Endothelial cell of umbilical vein (primary cell): ENCODE measurements around the gene ANAPC2. TPM values are rescaled to one million over a fixed set of nuclear protein-coding genes. Genes with fewer than 3 reads are reported as not detected.

Experiments
- BruUV-seq: library from RNA; stranded (reverse); fragments of 400-500 nt; replicated peaks from 2 replicates; lab custom pipeline; 2021; lab: Mats Ljungman, UMichigan
- CTCF ChIA-PET: fragments of 300-600, 350-600 bp; sonication (Branson Sonifier 250); formaldehyde crosslinking; loops from one replicate; lab custom pipeline; 2021; ENCODE audit warnings: antibody characterized with exemption, inconsistent platforms; lab: Charles Lee
- POLR2A ChIA-PET: fragments of 300-600, 350-600 bp; sonication (Branson Sonifier 250); formaldehyde crosslinking; loops from one replicate; lab custom pipeline; 2021; ENCODE audit warnings: antibody characterized with exemption, inconsistent platforms; lab: Charles Lee
- DNase-seq: peaks from one replicate; pipeline ENCODE4 v3.0.0-alpha.2; 2011; ENCODE audit warnings: low read depth, low spot score
- FAIRE-seq: peaks from 2 replicates; lab custom pipeline; 2011; peaks lifted over from hg19 to GRCh38; lab: Jason Lieb, UNC
- H2AFZ ChIP-seq: 2 replicates; pipeline ENCODE4 v1.6.0; 2012; ENCODE audit warnings: low read depth, low read length, control low read depth, inconsistent platforms
- H3K27ac ChIP-seq: 2 replicates; pipeline ENCODE4 v1.5.1; 2011; ENCODE audit warnings: low read depth, mild to moderate bottlenecking, control low read depth, low read length, moderate library complexity; ENCODE audit not compliant: insufficient read depth
- H3K27me3 ChIP-seq, 2 experiments: 2 replicates each; pipeline versions ENCODE4 v1.6.0 to v1.6.1; 2011; ENCODE audit warnings: low read length in 2 of 2, mixed read lengths in 1 of 2; ENCODE audit not compliant: control insufficient read depth in 2 of 2, insufficient read depth in 2 of 2
- H3K36me3 ChIP-seq, 2 experiments: 2 replicates in 1 of 2; 3 replicates in 1 of 2; pipeline ENCODE4 v1.5.1; 2011; ENCODE audit warnings: low read length in 2 of 2, mild to moderate bottlenecking in 1 of 2, moderate library complexity in 1 of 2; ENCODE audit not compliant: control insufficient read depth in 2 of 2, insufficient read depth in 2 of 2; ENCODE audit errors: extremely low read depth in 1 of 2
- H3K4me1 ChIP-seq: 3 replicates; pipeline ENCODE4 v1.5.1; 2011; ENCODE audit warnings: mild to moderate bottlenecking, low read length; ENCODE audit not compliant: control insufficient read depth, insufficient read depth; ENCODE audit errors: extremely low read depth
- H3K4me2 ChIP-seq: 2 replicates; pipeline ENCODE4 v1.6.1; 2011; ENCODE audit warnings: low read length, control low read depth, mixed read lengths; ENCODE audit not compliant: insufficient read depth
- H3K4me3 ChIP-seq, 3 experiments: fragments of 200-600 bp in 1 of 3; sonication (generic), shearing (Covaris generic) in 1 of 3; replicated peaks in 1 of 3; 2 replicates each; pipeline ENCODE4 v1.5.1; 2011 to 2016; ENCODE audit warnings: control low read depth in 3 of 3, low read length in 3 of 3, mild to moderate bottlenecking in 2 of 3, inconsistent platforms in 1 of 3, low read depth in 1 of 3, moderate library complexity in 1 of 3; ENCODE audit not compliant: insufficient read depth in 1 of 3
- H3K79me2 ChIP-seq: 2 replicates; pipeline ENCODE4 v1.6.0; 2012; ENCODE audit warnings: low read length, inconsistent platforms; ENCODE audit not compliant: control insufficient read depth, insufficient read depth
- H3K9ac ChIP-seq: replicated peaks from 2 replicates; pipeline ENCODE3; 2011; ENCODE audit warnings: low read length, control low read depth; ENCODE audit not compliant: insufficient read depth; ENCODE audit errors: extremely low read depth
- H3K9me1 ChIP-seq: replicated peaks from 3 replicates; pipeline ENCODE4 v1.6.0; 2011; ENCODE audit warnings: mild to moderate bottlenecking, low read length; ENCODE audit not compliant: control insufficient read depth, insufficient read depth; ENCODE audit errors: extremely low read depth
- H3K9me3 ChIP-seq: replicated peaks from 2 replicates; pipeline ENCODE4 v1.5.1; 2012; ENCODE audit warnings: low read length, inconsistent platforms; ENCODE audit not compliant: control insufficient read depth, insufficient read depth
- H4K20me1 ChIP-seq: replicated peaks from 2 replicates; pipeline ENCODE3; 2011; ENCODE audit warnings: mild to moderate bottlenecking, low read length; ENCODE audit not compliant: control insufficient read depth, insufficient read depth; ENCODE audit errors: extremely low read depth
- EZH2 ChIP-seq: IDR thresholded peaks from 2 replicates; pipeline ENCODE4 v1.6.1; 2012; ENCODE audit warnings: borderline replicate concordance, low read depth, mild to moderate bottlenecking, moderate library complexity, low read length, inconsistent platforms; ENCODE audit not compliant: severe bottlenecking
- FOS ChIP-seq: IDR thresholded peaks from 2 replicates; pipeline ENCODE4 v1.6.1; 2011; ENCODE audit warnings: mild to moderate bottlenecking, low read length, moderate library complexity, borderline replicate concordance; ENCODE audit not compliant: insufficient read depth
- GATA2 ChIP-seq: IDR thresholded peaks from 2 replicates; pipeline ENCODE4 v1.7.0; 2011; ENCODE audit warnings: low read depth, mild to moderate bottlenecking, moderate library complexity, mixed read lengths, low read length; ENCODE audit not compliant: insufficient read length, insufficient read depth
- MYC ChIP-seq: IDR thresholded peaks from one replicate; pipeline ENCODE4 v1.6.1; 2011; ENCODE audit warnings: mild to moderate bottlenecking, low read depth, low read length
- POLR2A ChIP-seq: IDR thresholded peaks from 2 replicates; pipeline ENCODE4 v1.6.1; 2012; ENCODE audit warnings: low read depth, mild to moderate bottlenecking, control low read depth, low read length
- POLR2AphosphoS5 ChIP-seq: IDR thresholded peaks from 2 replicates; pipeline ENCODE4 v1.6.1; 2012; ENCODE audit warnings: low read depth, mild to moderate bottlenecking, control low read depth, low read length, moderate library complexity; ENCODE audit not compliant: insufficient read depth
- dilution Hi-C: fragments of 300-500 bp; cut with MboI; formaldehyde crosslinking; loops from one replicate; pipeline ENCODE4 v1.15.0; 2019; ENCODE audit warnings: low sequenced_read_pairs; ENCODE audit not compliant: extremely low pct_ligation_motif_present
- intact Hi-C: fragments of 100-400 bp; cut with micrococcal nuclease; formaldehyde crosslinking; loops from one replicate; pipeline ENCODE4 v1.10.0; 2022
- polyA plus RNA-seq, 4 experiments: library from polyadenylated mRNA; depleted of rRNA in 3 of 4; stranded (reverse) in 3 of 4; unstranded in 1 of 4; fragments of >200 nt; gene quantifications; 2 replicates each; pipeline versions ENCODE4 v1.2.1 to v1.2.3, GENCODE V29; 2011 to 2012; ENCODE audit warnings: missing spikeins in 1 of 4
- total RNA-seq: library from RNA; stranded (reverse); gene quantifications from 2 replicates; pipeline ENCODE4 v1.2.3, GENCODE V29; 2021
- TF ChIP-seq, protein P1 (sequence below), 2 donors: IDR thresholded peaks; 1 replicate in 1 of 2; 2 replicates in 1 of 2; pipeline ENCODE4 v1.5.1; 2011; ENCODE audit warnings: low read length in 2 of 2, mild to moderate bottlenecking in 2 of 2, moderate library complexity in 2 of 2, control low read depth in 1 of 2, inconsistent platforms in 1 of 2, low read depth in 1 of 2; ENCODE audit not compliant: insufficient read depth in 1 of 2; ENCODE audit errors: extremely low read depth in 1 of 2
- TF ChIP-seq, protein P2 (sequence below): IDR thresholded peaks from 2 replicates; pipeline ENCODE4 v1.6.1; 2011; ENCODE audit not compliant: insufficient read depth, insufficient read length

ANAPC2 gene
- total and polyA plus RNA-seq, 2 donors (not counting 3 experiments of a cell fraction or from before 2014, with no cell fraction given) = 44.8 to 69.2 TPM

DNA sequence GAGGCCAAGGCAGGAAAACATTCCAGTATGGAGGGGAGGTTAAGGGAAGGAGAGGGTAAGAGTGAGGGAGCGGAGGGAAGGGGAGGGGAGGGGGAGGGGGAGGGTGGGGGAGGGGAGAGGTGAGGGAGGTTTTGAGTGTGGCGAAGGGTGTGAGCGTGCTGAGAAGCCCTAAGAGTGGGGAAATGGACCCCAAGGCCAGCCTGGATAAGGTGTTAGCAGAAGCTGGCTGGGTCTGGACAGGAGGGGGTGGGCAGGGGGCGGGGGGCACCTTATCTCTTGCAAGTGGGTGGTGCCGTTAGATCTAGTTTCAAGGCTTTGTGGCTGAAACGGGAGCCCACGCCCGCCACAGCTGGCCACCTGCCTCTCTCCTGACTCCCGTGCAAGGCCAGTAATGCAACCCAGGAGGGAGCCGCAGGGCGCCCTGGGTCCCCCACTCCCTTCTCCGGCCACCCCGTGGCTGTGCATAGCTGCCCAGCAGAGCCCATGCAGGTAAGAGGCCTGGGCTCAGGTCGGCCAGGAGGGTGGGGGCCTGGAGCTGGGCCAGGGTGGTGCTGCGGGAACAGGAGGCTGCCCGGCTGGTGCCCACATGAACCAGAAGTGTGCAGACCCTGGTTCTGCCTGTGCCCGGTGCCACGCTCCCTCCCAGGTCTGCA is 39.6 kb upstream of the ANAPC2 start:
- FAIRE-seq = no peak
- no TSS peak for BruUV-seq
- DNase-seq = no peak
- TF ChIP-seq EZH2 (no peak), POLR2AphosphoS5 (no peak), GATA2 (no peak), POLR2A (no peak), MYC (no peak), FOS (no peak)
- TF ChIP-seq, protein P1, sequence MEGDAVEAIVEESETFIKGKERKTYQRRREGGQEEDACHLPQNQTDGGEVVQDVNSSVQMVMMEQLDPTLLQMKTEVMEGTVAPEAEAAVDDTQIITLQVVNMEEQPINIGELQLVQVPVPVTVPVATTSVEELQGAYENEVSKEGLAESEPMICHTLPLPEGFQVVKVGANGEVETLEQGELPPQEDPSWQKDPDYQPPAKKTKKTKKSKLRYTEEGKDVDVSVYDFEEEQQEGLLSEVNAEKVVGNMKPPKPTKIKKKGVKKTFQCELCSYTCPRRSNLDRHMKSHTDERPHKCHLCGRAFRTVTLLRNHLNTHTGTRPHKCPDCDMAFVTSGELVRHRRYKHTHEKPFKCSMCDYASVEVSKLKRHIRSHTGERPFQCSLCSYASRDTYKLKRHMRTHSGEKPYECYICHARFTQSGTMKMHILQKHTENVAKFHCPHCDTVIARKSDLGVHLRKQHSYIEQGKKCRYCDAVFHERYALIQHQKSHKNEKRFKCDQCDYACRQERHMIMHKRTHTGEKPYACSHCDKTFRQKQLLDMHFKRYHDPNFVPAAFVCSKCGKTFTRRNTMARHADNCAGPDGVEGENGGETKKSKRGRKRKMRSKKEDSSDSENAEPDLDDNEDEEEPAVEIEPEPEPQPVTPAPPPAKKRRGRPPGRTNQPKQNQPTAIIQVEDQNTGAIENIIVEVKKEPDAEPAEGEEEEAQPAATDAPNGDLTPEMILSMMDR (IDR thresholded peaks at IDR 0.05; ENCODE audit: extremely low read depth in 1 of 2, insufficient read depth in 1 of 2, low read depth in 1 of 2, low read length in 2 of 2) = no peak
- TF ChIP-seq, protein P2, sequence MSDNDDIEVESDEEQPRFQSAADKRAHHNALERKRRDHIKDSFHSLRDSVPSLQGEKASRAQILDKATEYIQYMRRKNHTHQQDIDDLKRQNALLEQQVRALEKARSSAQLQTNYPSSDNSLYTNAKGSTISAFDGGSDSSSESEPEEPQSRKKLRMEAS = no peak
- no peaks in the 10 kb centered on the region for H3K36me3 ChIP-seq
- H3K27ac ChIP-seq = no peak overlapping the region
- H3K4me3 ChIP-seq = no peak overlapping the region
- ChIA-PET CTCF (interaction anchor here (0.7 to 6.3 kb wide), 28 partner anchors 9 to 380 kb away, joined by 3 to 63 read pairs (median 5); partner anchors contain the start of genes ANAPC2, DPP7, NPDC1 and SSNA1), POLR2A (interaction anchor here (0.6 to 2.6 kb wide), 2 partner anchors 13 kb away, joined by 4 to 6 read pairs; partner anchors contain the start of gene TUBB4B)
- H2AFZ ChIP-seq = no peak overlapping the region
- H3K9me1 ChIP-seq = no peaks in the 10 kb centered on the region
- H3K9ac ChIP-seq = no peak overlapping the region
- H3K4me2 ChIP-seq = no peak overlapping the region
- dilution Hi-C loops = no loop called here
- H3K27me3 ChIP-seq = no peaks in the 10 kb centered on the region
- intact Hi-C loops = loop anchor here (1.0 to 2.0 kb wide), 3 partner anchors 51 to 182 kb away; partner anchors contain the start of gene NPDC1
- no peaks in the 10 kb centered on the region for H3K9me3 ChIP-seq
- H4K20me1 ChIP-seq = no peaks in the 10 kb centered on the region
- no peaks in the 10 kb centered on the region for H3K79me2 ChIP-seq
- H3K4me1 ChIP-seq = peaks cover 7% of the 10 kb centered on the region
